NT2/D1 (cell line): ENCODE results near the gene SPINK2.

Source experiments
- YY1 ChIP-seq: IDR thresholded peaks from 2 replicates; pipeline ENCODE4 v1.6.1; 2011; ENCODE audit not compliant: insufficient read length, insufficient read depth
- ZNF274 ChIP-seq: IDR thresholded peaks from 2 replicates; pipeline ENCODE4 v1.6.1; 2011; ENCODE audit warnings: mild to moderate bottlenecking, low read depth, low read length

DNA sequence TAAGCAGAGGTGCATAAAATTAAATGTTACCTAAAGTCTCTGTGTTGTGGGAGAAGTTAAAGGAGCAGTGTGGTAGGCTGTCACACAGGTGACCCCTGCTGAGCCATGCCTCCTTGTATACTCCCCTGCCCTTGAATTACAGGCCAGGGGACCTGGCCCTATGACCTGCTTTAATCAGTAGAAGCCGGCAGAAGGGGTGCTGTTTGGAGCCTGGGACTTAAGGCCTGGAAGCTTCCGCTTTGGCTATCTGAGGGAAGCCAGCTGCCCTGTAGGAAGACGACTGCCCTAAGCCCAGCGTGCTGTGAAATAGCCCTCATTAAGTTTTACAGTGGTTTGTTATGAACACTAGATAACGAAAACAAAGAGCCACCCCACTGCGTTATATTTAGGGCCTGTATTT is 34.1 kb downstream of the SPINK2 start:
- TF ChIP-seq YY1 (no peak), ZNF274 (no peak)
